ENCODE results near the gene CCSER1.
"Not testable (repeated sequence)": the region's sequence is repeated elsewhere in the genome, so short reads cannot be mapped to it uniquely, and the experiment has no call there.

Gene CCSER1

GRCh38 chr4:91170768-91171167, 1043.6 kb downstream of the CCSER1 start:
- H3K27ac Mint-ChIP-seq = no peak overlapping the region
- no peaks in the 10 kb centered on the region for H3K4me1 Mint-ChIP-seq
- H3K9me3 Mint-ChIP-seq = peaks cover 10% of the 10 kb centered on the region
- no peaks in the 10 kb centered on the region for H3K27me3 Mint-ChIP-seq (ENCODE audit: low read depth, poor library complexity)
- no peak for TF ChIP-seq CTCF (IDR thresholded peaks at IDR 0.05)
- no peak overlapping the region for H3K4me3 Mint-ChIP-seq
- H3K36me3 Mint-ChIP-seq (ENCODE audit: low read depth) = no peaks in the 10 kb centered on the region
- no peak for DNase-seq

- no peak overlapping the region for H3K27ac Mint-ChIP-seq
- H3K27me3 Mint-ChIP-seq (ENCODE audit: low read depth, poor library complexity) = no peaks in the 10 kb centered on the region
- no peaks in the 10 kb centered on the region for H3K36me3 Mint-ChIP-seq (ENCODE audit: low read depth)
- no peaks in the 10 kb centered on the region for H3K4me1 Mint-ChIP-seq
- no peak for DNase-seq
- H3K4me3 Mint-ChIP-seq = no peak overlapping the region
- TF ChIP-seq CTCF (IDR thresholded peaks at IDR 0.05) = no peak
- peaks cover 9% of the 10 kb centered on the region for H3K9me3 Mint-ChIP-seq
Measured at GRCh38 chr4:91171217-91171616, 1044.0 kb downstream of the CCSER1 start.

DNA sequence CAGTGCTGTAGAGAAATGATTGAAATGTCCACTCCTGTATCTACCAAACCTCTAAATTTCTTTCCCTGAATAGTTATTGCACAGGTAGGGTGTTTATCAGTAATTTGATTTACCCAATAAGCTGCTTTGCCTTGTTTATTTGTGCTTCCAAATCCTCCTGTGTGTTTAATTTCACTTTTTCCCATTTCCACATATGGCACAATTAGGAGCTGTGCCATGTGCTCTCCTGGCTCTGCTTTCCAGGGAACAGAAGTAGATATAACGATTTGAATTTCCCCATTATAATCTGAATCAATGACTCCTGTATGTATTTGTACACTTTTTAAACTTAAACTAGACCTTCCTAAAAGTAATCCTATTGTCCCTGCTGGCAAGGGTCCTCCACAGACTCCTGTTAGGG, 1057.9 kb downstream of the CCSER1 start:
- not testable (repeated sequence) for H3K36me3 Mint-ChIP-seq (ENCODE audit: low read depth); H3K4me3 Mint-ChIP-seq
- peaks cover 25% of the 10 kb centered on the region for H3K9me3 Mint-ChIP-seq

DNA sequence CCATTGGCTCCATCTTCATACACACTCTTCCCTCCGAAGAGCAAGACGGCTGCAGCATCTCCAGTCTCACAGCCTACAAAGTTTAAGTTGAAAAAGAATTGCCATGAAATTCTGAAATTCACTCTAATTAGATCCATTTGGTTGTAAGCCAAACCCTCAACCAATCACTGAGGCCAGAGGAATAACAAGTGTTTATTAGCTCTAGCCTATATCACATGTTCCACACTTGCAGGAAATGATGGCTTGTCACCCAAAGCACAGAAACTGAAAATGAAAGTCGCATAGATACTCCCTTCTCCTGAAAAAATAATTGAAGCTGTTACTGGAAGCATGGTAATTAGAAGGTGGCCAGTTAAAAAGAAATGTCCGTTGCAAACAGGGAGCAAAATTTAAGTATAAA, 1071.8 kb downstream of the CCSER1 start:
- H3K36me3 Mint-ChIP-seq (ENCODE audit: low read depth) = no peaks in the 10 kb centered on the region
- no peaks in the 10 kb centered on the region for H3K9me3 Mint-ChIP-seq
- no peaks in the 10 kb centered on the region for H3K27me3 Mint-ChIP-seq (ENCODE audit: low read depth, poor library complexity)
- H3K4me1 Mint-ChIP-seq = no peaks in the 10 kb centered on the region
- no peak for DNase-seq
- no peak overlapping the region for H3K4me3 Mint-ChIP-seq
- TF ChIP-seq CTCF (IDR thresholded peaks at IDR 0.05) = no peak
- H3K27ac Mint-ChIP-seq = no peak overlapping the region

More for the DNA sequence above, 1057.9 kb downstream of the CCSER1 start:
- not testable (repeated sequence) for H3K27me3 Mint-ChIP-seq (ENCODE audit: low read depth, poor library complexity); H3K27ac Mint-ChIP-seq; DNase-seq; H3K4me1 Mint-ChIP-seq

DNA sequence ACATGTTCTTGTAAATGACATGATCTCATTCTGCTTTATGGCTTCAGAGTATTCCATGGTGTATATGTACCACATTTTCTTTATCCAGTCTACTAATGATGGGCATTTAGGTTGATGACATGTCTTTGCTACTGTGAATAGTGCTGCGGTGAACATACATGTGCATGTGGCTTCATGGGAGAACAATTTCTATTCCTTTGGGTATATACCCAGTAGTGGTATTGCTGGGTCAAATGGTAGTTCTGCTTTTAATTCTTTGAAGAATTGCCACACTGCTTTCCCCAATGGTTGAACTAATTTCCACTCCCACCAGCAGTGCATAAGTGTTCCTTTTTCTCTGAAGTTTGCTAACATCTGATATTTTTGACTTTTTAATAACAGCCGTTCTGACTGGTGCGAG, 1080.3 kb downstream of the CCSER1 start:
- Mint-ChIP-seq H3K27ac (no peak overlapping the region), H3K4me1 (no peaks in the 10 kb centered on the region), H3K9me3 (no peaks in the 10 kb centered on the region), H3K4me3 (no peak overlapping the region), H3K36me3 (ENCODE audit: low read depth) (no peaks in the 10 kb centered on the region), H3K27me3 (ENCODE audit: low read depth, poor library complexity) (no peaks in the 10 kb centered on the region)
- no peak for DNase-seq
- TF ChIP-seq CTCF (IDR thresholded peaks at IDR 0.05) = no peak

- Mint-ChIP-seq H3K9me3 (peaks cover 8% of the 10 kb centered on the region), H3K27me3 (ENCODE audit: low read depth, poor library complexity) (no peaks in the 10 kb centered on the region), H3K36me3 (ENCODE audit: low read depth) (no peaks in the 10 kb centered on the region), H3K4me3 (no peak overlapping the region), H3K27ac (no peak overlapping the region), H3K4me1 (no peaks in the 10 kb centered on the region)
- no peak for DNase-seq
- TF ChIP-seq CTCF (IDR thresholded peaks at IDR 0.05) = no peak
Measured at GRCh38 chr4:91212211-91212610, 1085.0 kb downstream of the CCSER1 start.

GRCh38 chr4:91217831-91218403, 1090.7 kb downstream of the CCSER1 start:
- not testable (repeated sequence) for H3K36me3 Mint-ChIP-seq (ENCODE audit: low read depth); H3K4me1 Mint-ChIP-seq; H3K27ac Mint-ChIP-seq; H3K4me3 Mint-ChIP-seq; H3K27me3 Mint-ChIP-seq (ENCODE audit: low read depth, poor library complexity); DNase-seq; H3K9me3 Mint-ChIP-seq

All from nephron progenitor cell (in vitro differentiated cells).